NB4 (cell line): ENCODE data around the gene AGAP1.

Experiments
- CTCF ChIP-seq: IDR thresholded peaks from one replicate; pipeline ENCODE4 v1.5.1; 2012; ENCODE audit warnings: low read depth, low read length
- MAX ChIP-seq: IDR thresholded peaks from 2 replicates; pipeline ENCODE4 v1.6.1; 2011; ENCODE audit warnings: low read depth, low read length
- POLR2A ChIP-seq: IDR thresholded peaks from 2 replicates; pipeline ENCODE4 v1.6.1; 2011; ENCODE audit warnings: mild to moderate bottlenecking; ENCODE audit not compliant: insufficient read length; ENCODE audit errors: extremely low read depth

- TF ChIP-seq POLR2A (no peak), CTCF (no peak), MAX (no peak)
Observed at GRCh38 chr2:235674812-235675211, 181.0 kb downstream of the AGAP1 start.
